SU-DHL-6 (cell line): ENCODE measurements around the gene SDK1.

Experiments used
- CTCF ChIP-seq: fragments of 200-600 bp; sonication (generic); IDR thresholded peaks from one replicate; pipeline ENCODE4 v1.5.1; 2017; ENCODE audit warnings: antibody characterized with exemption, mild to moderate bottlenecking, low read length, moderate library complexity; ENCODE audit not compliant: insufficient read depth, poor library complexity, severe bottlenecking
- EZH2phosphoT487 ChIP-seq: fragments of 200-600 bp; sonication (generic), shearing (Covaris generic); conservative IDR thresholded peaks from 2 replicates; pipeline ENCODE4 v1.6.1; 2018; ENCODE audit warnings: mild to moderate bottlenecking, antibody characterized with exemption, low read length, moderate library complexity, mixed read lengths

DNA sequence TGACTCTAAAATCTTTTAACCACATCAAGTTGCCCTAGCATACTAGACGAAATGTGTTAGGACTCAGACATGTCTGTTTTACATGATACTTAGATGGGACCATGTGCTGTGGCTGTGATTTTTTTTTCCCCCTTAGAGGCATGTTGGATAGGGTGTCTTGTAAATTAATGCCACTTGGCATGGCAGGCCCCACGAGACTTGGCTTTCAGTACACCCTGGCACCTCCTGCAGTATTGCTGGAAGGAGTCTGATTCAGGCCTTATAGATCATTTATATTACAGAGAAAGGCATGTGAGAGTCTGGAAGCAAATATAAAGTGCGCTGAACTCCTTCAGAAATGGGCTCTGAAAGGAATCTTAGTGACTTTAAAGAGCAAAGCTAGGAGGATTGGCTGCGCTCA is 494.1 kb downstream of the SDK1 start:
- TF ChIP-seq CTCF (no peak), EZH2phosphoT487 (no peak)
